ENCODE measurements around the gene SHQ1. TPM values are rescaled to one million over a fixed set of nuclear protein-coding genes. Genes with fewer than 3 reads are reported as not detected.
A peak's percentile ranks its signal among the peaks of the same experiment; 100 is the strongest.
"Not testable (repeated sequence)": the region's sequence is repeated elsewhere in the genome, so short reads cannot be mapped to it uniquely, and the experiment has no call there.

The SHQ1 gene
- total RNA-seq, 1 donor from 2014 or later: 17.2 TPM

GRCh38 chr3:72748659-72749058 lies 99.6 kb downstream of the SHQ1 start:
- no peak for DNase-seq

DNA sequence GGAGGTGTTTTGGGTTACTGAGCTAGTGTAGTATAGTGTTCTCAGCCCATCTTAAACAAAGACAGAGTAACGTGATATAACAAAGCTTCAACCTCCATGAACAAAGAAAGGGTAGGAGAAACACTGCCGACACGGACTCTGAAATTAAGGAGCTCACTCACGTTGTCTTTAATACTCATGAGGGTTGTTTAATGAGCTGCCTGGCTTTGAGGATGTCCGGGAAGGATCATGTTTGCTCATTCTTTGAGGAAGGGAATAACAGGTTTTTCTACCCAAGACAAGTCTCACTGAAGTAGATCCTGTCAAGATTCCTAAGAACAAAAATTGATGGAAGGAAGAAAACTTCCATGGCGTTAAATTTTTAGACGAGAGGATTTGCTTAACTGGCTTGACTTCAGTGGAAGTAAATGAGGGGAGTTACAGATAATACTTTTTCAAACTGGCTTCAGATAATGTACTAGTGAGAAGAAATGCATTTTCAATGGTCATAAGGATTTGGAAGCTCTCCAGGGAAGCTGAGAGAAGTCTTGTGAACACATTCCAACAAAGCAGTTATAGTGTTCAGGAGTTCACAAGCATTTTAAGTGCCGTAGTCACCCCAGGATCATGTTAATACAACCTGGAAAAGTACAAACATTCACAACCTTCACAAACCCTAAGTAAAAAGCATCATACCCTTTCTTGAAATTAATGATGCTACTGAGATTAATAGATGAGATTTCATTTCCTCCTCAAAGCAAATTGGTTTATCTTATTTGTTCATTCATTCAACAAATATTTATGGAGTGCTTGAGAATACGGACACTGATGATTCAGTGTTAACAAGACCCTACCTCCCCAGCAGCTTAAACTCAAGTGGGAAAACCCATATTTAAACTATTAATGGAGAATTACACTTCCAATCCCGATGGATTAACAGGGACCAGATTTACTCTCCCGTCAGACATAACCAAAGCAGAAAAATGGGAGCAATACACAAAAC lies 101.5 kb downstream of the SHQ1 start:
- DNase-seq: no peak

- no peak for DNase-seq
Observed at GRCh38 chr3:72745146-72745999, 102.9 kb downstream of the SHQ1 start.

DNA sequence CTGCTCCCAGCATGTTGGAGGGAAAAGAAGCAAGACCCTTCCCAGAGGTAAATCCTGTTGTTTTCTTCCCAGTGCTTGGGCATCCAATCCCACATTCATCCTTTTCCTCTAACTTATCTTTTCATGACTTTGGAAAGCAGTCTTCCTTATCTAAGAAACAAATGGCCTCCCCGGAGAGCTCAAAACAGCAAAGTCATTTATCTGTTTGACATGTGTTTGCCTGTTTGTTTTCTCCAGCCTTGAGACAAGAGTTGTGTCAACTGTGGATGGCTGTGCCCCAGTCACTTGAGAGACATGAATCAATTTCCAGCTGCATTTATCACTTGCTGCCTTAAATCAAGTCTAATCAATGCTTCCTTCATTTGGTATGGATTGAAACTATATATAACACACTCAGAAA lies 103.9 kb downstream of the SHQ1 start:
- no peak for DNase-seq

DNA sequence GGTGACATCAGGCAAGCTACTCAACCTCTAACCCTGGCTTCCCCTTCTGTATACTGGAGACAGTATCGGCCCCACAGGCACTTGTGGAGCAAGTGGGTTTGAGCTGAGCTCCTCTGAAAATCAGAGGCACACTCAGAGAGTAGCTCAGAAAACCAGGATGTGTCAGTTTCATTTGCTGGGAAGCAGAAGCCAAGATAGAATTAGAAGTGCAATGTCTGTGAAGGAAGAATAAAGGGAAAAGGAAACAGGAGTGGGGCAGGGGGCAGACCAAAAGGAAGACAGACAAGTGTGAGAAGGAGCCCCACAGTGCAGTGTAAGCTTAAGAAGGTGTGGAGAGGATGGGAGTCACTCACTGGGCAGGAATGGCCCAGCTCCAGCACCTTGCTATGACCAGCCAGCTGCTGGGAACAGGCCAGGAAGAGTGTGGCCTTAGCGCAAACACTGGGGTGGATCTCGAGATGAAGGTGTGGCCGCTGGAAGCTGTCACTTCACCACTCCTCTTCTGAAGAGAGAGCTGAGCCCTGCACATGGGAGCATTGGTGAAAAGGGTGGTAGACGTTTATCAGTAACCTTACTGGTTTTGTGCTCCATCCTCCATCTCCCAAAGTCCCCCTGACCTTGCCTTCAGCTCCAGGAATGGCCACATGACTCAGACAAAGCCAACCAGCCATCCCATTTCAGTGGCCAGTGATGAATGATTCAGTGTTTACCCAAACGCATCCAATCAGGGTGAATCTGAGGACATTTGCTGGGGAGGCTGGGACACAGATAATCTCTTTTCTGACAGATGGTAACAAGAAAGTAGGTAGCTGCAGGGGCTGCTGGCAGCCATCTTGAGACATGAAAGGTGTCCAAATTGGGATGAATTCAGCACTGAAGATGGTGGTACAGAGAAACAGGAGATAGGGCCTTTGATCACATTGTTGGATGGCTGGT lies 108.4 kb downstream of the SHQ1 start:
- DNase-seq: no peak

GRCh38 chr3:72738752-72739530 lies 109.3 kb downstream of the SHQ1 start:
- peak; percentile 53 for DNase-seq

GRCh38 chr3:72735072-72735471 lies 113.2 kb downstream of the SHQ1 start:
- not testable (repeated sequence) for DNase-seq

DNA sequence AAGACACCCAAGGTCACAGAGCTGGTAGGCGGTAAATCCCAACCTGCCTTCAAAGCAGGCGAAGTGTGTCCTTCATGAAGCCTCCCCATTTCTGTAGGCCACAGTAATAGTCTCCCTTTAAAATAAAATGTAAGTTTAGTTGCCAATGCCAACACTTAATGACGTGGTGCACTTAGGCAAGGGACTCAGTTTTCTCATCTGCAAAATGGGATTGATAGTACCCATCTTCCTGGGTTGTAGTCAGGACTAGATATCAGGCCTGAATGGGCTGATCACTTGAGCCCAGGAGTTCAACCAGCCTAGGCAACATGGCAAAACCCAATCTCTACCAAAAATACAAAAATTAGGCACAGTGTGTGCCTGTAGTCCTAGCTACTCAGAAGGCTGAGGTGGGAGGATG lies 114.6 kb downstream of the SHQ1 start:
- no peak for DNase-seq

DNA sequence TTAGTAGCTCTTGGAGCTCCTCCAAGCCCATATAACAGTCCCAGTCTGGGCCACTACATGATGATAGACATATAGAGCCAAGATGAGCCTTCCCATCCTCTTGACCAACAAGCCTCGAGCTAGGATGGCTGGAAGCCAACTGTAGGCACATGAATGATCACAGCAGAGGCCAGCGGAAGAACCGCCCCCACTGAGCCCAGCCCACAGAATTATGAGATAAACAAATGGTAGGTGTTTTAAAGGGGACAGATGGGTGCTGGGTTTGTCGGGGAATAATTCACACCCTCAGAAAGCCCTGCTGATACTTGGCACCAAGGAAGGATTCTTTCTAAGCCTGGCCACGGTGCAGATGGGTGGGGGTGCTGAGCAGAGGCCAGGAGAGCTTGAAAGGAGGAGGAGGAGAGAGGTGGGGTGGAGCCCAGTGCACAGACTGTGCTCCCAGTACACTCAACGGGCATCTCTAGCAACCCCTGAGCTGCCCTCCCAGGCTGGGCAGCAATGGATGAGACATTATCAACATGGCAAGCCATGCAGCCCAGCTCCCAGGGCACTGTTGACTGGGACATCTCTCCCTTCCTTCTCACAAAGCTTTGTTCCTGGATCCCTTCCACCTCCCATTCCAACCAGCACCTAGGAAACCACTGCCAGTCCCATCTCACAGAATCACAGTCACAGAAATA lies 115.4 kb downstream of the SHQ1 start:
- DNase-seq: not testable (repeated sequence)

- no peak for DNase-seq
Observed at GRCh38 chr3:72728958-72729467, 119.2 kb downstream of the SHQ1 start.

DNA sequence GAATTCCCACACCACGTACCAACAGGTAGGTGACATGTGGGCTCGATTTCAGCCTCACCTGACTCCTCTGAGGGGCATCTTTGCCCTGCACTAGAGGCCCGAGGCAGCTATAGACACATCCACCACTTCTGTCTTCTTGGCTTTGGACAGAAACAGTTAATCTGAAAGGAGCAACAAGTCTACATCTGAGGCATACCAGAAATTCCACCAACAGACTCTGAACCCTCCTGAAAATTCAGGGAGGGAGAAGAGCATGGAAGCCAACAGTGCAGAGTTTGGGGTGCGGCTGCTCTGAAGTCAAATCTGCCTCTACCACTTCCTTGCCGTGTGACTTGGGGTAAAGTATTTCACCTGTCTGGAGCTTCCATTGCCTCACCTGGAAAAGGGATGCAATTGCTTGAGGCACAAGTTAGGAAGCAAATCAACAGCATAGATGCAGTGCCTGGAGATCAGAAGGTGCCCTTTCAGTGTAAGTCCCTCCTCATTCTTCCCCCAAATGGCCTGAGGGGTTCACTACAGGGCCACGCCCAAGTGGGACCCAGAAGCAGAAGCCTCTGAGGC lies 119.8 kb downstream of the SHQ1 start:
- DNase-seq: no peak

GRCh38 chr3:72727726-72728125 lies 120.5 kb downstream of the SHQ1 start:
- no peak for DNase-seq

DNA sequence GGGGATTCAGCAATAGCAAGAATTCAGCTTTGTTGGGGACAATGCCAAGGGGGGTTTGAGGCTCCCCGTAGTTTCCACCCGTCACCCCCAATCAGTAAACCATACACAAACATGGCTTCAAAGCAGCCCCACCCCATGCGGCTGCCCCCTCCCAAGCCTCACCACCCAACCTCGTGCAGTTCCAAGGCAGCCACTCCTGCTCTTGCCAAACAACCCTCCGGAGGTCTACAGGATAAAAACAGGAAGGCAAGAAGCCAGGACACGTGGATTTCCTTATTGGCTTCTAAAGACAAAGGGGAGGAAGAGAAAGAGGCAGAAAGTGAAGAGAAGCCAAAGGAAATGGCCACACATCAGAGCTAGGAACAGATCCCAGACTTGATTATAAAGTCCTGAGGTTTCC lies 121.1 kb downstream of the SHQ1 start:
- DNase-seq: peak; percentile 63

DNA sequence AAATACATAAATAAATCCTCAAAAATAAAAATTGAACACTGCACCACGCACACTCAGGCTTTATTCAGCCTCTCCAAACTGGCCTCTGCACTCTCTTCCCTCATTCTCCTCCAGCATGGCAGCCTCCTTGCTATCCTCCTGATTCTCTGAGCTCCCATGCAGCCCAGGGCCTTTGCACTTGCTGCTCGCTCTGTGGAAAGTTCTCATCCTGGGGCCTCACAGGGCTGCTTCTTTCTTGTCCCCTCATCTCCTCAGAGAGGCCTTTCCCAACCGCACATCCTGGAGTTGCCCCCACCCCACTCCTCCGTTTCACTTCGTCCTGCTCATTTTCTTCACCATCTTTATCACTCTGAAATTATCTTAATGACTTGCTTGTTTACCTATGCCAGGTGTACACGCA lies 123.0 kb downstream of the SHQ1 start:
- no peak for DNase-seq

DNA sequence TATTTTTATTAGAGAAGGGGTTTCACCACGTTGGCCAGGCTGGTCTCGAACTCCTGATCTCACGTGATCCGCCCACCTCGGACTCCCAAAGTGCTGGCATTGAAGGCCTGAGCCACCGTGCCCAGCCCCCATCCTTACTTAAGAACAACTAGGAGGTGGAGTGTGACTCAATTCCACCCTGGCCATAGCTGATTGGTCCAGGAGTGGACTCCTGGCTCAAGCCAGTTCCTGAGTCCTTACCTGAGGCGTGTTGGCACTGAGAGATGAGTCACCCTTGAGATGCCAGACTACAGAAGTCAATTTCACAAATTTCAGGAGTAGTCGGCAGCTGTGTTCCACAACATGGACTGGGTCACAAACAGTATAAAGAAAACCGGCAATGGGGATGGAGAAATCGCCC lies 124.2 kb downstream of the SHQ1 start:
- DNase-seq: no peak

GRCh38 chr3:72722930-72723726 lies 125.1 kb downstream of the SHQ1 start:
- DNase-seq: no peak

DNA sequence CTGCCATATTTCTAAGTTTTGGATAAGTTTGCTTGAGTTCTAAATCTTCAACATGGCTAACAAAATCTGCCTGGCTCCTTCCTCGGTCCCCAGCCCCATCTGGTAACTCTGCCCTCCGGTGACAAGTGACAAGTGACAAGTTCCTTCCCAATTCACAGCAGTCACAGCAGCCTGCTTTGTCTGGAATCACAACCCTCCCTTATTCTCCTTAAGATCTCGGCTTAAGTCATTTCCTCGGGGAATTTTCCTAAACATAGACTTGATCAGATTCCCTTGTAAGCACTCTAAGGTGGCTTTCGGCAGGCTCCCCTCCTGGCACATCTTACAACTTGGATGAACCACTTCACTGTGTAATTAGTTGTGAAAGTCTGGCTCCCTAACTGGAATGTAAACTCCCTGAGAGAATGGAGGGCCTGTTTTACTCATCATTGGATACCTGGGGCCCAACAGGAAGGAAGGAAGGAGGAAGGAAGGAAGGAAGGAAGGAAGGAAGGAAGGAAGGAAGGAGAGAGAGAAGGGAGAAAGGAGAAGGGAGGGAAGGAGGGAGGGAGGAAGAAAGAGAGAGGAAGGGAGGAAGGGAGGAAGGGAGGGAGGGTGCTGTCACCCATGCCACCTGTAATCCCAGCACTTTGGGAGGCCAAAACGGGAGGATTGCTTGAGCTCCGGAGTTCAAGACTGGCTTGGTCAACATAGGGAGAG lies 126.4 kb downstream of the SHQ1 start:
- peak; percentile 33 for DNase-seq

DNA sequence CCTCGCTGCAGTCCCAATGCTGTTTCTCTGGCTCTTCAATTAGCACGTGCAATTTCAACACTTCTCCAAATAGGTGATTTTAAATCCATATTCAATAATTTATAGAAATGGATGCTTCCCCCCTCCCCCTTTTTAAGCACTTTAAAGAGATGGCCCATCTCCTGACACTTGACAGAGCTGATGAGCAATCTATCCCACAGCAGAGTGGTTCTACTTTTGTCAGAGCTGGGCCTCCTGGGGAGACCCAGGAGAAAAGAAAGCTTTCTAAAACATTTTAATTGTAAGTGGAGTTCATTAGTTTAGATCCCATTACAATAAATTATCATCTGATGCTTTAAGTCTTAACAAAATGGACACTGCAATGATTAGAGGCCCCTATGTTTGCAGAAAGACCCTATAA lies 127.7 kb downstream of the SHQ1 start:
- DNase-seq: no peak

Measured in tongue (tissue), 2 donors.